GM19193 (cell line): ENCODE data around the gene DHX15.

ENCODE experiments used
- POLR2A ChIP-seq: IDR thresholded peaks from 4 replicates; pipeline ENCODE4 v1.6.1; 2011; ENCODE audit not compliant: insufficient read depth, insufficient read length; ENCODE audit errors: extremely low read depth

Gene DHX15

GRCh38 chr4:24533364-24533763 is 51.0 kb downstream of the DHX15 start:
- TF ChIP-seq POLR2A, result no peak

- TF ChIP-seq POLR2A, result no peak
These were observed 54.8 kb downstream of the DHX15 start for GRCh38 chr4:24529555-24529954.

GRCh38 chr4:24527371-24527770 is 57.0 kb downstream of the DHX15 start:
- no peak for TF ChIP-seq POLR2A

- TF ChIP-seq POLR2A, result no peak
These were observed 62.8 kb downstream of the DHX15 start for GRCh38 chr4:24521544-24521943.

GRCh38 chr4:24519649-24520048 is 64.7 kb downstream of the DHX15 start:
- TF ChIP-seq POLR2A, result no peak

GRCh38 chr4:24517676-24518075 is 66.7 kb downstream of the DHX15 start:
- no peak for TF ChIP-seq POLR2A

GRCh38 chr4:24516926-24517325 is 67.4 kb downstream of the DHX15 start:
- TF ChIP-seq POLR2A, result no peak

- TF ChIP-seq POLR2A, result no peak
These were observed 68.7 kb downstream of the DHX15 start for GRCh38 chr4:24515698-24516097.

- TF ChIP-seq POLR2A, result no peak
These were observed 69.5 kb downstream of the DHX15 start for GRCh38 chr4:24514808-24515207.

- TF ChIP-seq POLR2A, result no peak
These were observed 70.6 kb downstream of the DHX15 start for GRCh38 chr4:24513718-24514117.

GRCh38 chr4:24511371-24512063 is 72.8 kb downstream of the DHX15 start:
- TF ChIP-seq POLR2A, result no peak

- no peak for TF ChIP-seq POLR2A
These were observed 74.3 kb downstream of the DHX15 start for GRCh38 chr4:24510091-24510490.

- no peak for TF ChIP-seq POLR2A
These were observed 75.8 kb downstream of the DHX15 start for GRCh38 chr4:24508541-24508940.

- TF ChIP-seq POLR2A, result no peak
These were observed 76.9 kb downstream of the DHX15 start for GRCh38 chr4:24507439-24507838.

GRCh38 chr4:24497221-24497620 is 87.1 kb downstream of the DHX15 start:
- no peak for TF ChIP-seq POLR2A

GRCh38 chr4:24496597-24496996 is 87.8 kb downstream of the DHX15 start:
- TF ChIP-seq POLR2A, result no peak

GRCh38 chr4:24495388-24495787 is 89.0 kb downstream of the DHX15 start:
- no peak for TF ChIP-seq POLR2A
